GM12874 (cell line): Measurements from ENCODE around the gene EDEM3.

ENCODE experiments used
- CTCF ChIP-seq: IDR thresholded peaks from 2 replicates; pipeline ENCODE4 v1.5.1; 2011; ENCODE audit warnings: low read depth, mild to moderate bottlenecking, control low read depth, low read length, moderate library complexity; ENCODE audit not compliant: insufficient read depth

Gene EDEM3

GRCh38 chr1:184724843-184725242, 29.8 kb downstream of the EDEM3 start:
- TF ChIP-seq CTCF, result no peak

- no peak for TF ChIP-seq CTCF
Observed at GRCh38 chr1:184716158-184716557, 38.5 kb downstream of the EDEM3 start.

- TF ChIP-seq CTCF, result no peak
Observed at GRCh38 chr1:184709418-184709817, 45.2 kb downstream of the EDEM3 start.

GRCh38 chr1:184708084-184708676, 46.5 kb downstream of the EDEM3 start:
- no peak for TF ChIP-seq CTCF

GRCh38 chr1:184705271-184705670, 49.4 kb downstream of the EDEM3 start:
- no peak for TF ChIP-seq CTCF

- TF ChIP-seq CTCF, result no peak
Observed at GRCh38 chr1:184701816-184702215, 52.8 kb downstream of the EDEM3 start.

- TF ChIP-seq CTCF, result no peak
Observed at GRCh38 chr1:184698969-184699368, 55.7 kb downstream of the EDEM3 start.
